ENCODE results near the gene HYAL1. TPM values are rescaled to one million over a fixed set of nuclear protein-coding genes. Genes with fewer than 3 reads are reported as not detected.

The HYAL1 gene
- total and polyA plus RNA-seq, 3 experiments from 2014 or later, result 0.13 to 0.81 TPM; not detected in 1

DNA sequence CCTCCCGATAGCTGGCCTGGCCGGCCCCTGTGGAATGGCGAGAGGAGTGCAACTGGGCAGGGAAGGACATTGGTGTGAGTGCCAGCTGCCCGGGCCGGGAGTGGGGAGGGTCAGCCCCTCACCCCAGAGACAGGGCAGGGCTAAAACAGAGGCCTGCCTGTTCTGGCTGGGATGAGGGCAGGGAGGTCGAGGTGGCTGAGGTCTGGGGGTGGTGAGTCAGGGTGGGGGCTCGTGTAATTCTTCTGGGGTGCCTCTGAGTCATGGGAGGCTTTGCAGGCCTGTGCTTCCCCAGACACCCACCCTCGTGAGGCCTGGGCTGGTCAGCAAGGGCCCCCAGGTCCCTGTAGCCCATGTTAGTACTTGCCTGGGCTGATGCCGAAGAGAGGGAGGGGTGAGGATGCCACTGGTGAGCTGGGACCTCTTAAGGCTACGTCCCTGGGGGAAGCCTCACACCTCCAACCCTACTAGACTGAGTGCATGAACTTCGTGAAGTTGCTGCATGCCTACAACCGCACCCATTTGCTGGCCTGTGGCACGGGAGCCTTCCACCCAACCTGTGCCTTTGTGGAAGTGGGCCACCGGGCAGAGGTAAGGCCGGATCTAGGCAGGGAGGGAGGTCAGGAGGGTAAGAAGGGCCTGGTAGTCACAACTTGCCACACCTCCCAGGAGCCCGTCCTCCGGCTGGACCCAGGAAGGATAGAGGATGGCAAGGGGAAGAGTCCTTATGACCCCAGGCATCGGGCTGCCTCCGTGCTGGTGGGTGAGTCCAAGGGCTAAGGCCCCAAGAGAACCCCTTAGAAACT, 32.8 kb downstream of the HYAL1 start:
- Mint-ChIP-seq H3K4me3 (no peak overlapping the region), H3K4me1 (peaks cover 19 to 26% (median 20%) of the 10 kb centered on the region in 3 donors), H3K9me3 (no peaks in the 10 kb centered on the region), H3K27ac (no peak overlapping the region), H3K36me3 (no peaks in the 10 kb centered on the region), H3K27me3 (peaks cover 19 to 30% of the 10 kb centered on the region in 2 donors)
- no peaks in the 10 kb centered on the region for H3K36me3 ChIP-seq (ENCODE audit: insufficient read depth, low read length)
- peaks cover 22% of the 10 kb centered on the region for H3K27me3 ChIP-seq (ENCODE audit: insufficient read depth, low read length, poor library complexity, severe bottlenecking)
- ChIA-PET POLR2A (no interaction called here), CTCF (interaction anchor here (0.8 to 7.2 kb wide), 5 partner anchors 10 to 76 kb away, joined by 4 to 86 read pairs (median 16); no protein-coding TSS in a partner anchor)
- no peak overlapping the region for H3K4me3 ChIP-seq (ENCODE audit: low read length)
- peaks cover 25% of the 10 kb centered on the region for H3K4me1 ChIP-seq (ENCODE audit: insufficient read depth, low read length)
- no peak for DNase-seq
- no peaks in the 10 kb centered on the region for H3K9me3 ChIP-seq (ENCODE audit: low read length)
- no peak overlapping the region for H3K27ac ChIP-seq (ENCODE audit: low read depth, low read length)

DNA sequence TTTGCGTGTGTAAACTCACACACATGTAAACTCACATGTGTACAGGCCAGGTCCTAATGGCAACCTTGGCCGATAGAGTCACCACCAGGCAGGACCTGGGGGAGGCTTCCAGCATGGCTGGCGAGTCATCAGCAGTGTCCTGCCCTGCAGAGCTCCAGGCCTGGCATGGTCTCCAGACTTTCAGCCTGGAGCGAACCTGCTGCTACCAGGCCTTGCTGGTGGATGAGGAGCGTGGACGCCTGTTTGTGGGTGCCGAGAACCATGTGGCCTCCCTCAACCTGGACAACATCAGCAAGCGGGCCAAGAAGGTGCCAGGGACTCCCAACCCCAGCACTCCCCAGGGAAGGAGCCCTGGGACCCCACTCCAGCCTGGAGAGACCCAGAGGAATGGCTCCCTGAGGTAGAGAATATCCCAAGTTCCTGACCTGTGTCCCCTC, 33.4 kb downstream of the HYAL1 start:
- no peak overlapping the region for H3K4me3 Mint-ChIP-seq
- no peaks in the 10 kb centered on the region for H3K9me3 Mint-ChIP-seq
- peaks cover 13 to 24% of the 10 kb centered on the region in 2 donors for H3K27me3 Mint-ChIP-seq
- Histone ChIP-seq H3K27ac (ENCODE audit: low read depth, low read length) (no peak overlapping the region), H3K4me1 (ENCODE audit: insufficient read depth, low read length) (peaks cover 18% of the 10 kb centered on the region), H3K9me3 (ENCODE audit: low read length) (no peaks in the 10 kb centered on the region), H3K4me3 (ENCODE audit: low read length) (no peak overlapping the region), H3K27me3 (ENCODE audit: insufficient read depth, low read length, poor library complexity, severe bottlenecking) (peaks cover 20% of the 10 kb centered on the region), H3K36me3 (ENCODE audit: insufficient read depth, low read length) (no peaks in the 10 kb centered on the region)
- H3K36me3 Mint-ChIP-seq, result no peaks in the 10 kb centered on the region
- ChIA-PET CTCF (interaction anchor here (2.7 to 7.2 kb wide), 2 partner anchors 44 to 76 kb away, joined by 22 to 86 read pairs; no protein-coding TSS in a partner anchor), POLR2A (no interaction called here)
- DNase-seq, result no peak
- H3K4me1 Mint-ChIP-seq, result peaks cover 14 to 20% (median 16%) of the 10 kb centered on the region in 3 donors
- no peak overlapping the region for H3K27ac Mint-ChIP-seq

DNA sequence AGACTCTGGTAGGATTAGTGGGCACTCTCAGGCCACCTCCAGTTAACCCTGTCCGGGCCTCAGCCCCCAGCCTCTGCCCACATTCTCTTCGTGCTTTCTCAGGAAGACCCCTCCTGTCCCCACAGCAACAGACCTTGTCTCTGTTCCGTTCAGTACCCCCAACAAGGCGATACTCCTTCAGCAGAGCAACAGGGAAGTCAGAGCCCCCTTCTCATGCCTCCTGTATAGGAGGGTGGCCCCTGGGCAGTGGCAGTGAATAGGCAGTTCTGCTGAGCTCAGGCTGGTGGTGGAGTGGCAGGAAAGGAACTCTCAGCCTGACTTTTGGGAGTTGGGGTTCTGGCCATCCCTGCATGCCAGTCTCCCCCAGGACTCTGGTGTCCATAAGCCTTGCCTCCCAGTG, 33.9 kb downstream of the HYAL1 start:
- Histone ChIP-seq H3K27ac (ENCODE audit: low read depth, low read length) (no peak overlapping the region), H3K4me3 (ENCODE audit: low read length) (no peak overlapping the region), H3K27me3 (ENCODE audit: insufficient read depth, low read length, poor library complexity, severe bottlenecking) (peaks cover 14% of the 10 kb centered on the region), H3K4me1 (ENCODE audit: insufficient read depth, low read length) (peaks cover 13% of the 10 kb centered on the region), H3K9me3 (ENCODE audit: low read length) (no peaks in the 10 kb centered on the region), H3K36me3 (ENCODE audit: insufficient read depth, low read length) (no peaks in the 10 kb centered on the region)
- Mint-ChIP-seq H3K36me3 (no peaks in the 10 kb centered on the region), H3K27ac (no peak overlapping the region), H3K4me1 (peaks cover 10 to 15% (median 13%) of the 10 kb centered on the region in 3 donors), H3K4me3 (no peak overlapping the region), H3K9me3 (no peaks in the 10 kb centered on the region), H3K27me3 (peaks cover 9 to 19% of the 10 kb centered on the region in 2 donors)
- POLR2A ChIA-PET, result no interaction called here
- CTCF ChIA-PET, result interaction anchor here (7.2 kb wide), 1 partner anchor 75 kb away, joined by 86 read pairs; no protein-coding TSS in a partner anchor
- no peak for DNase-seq

DNA sequence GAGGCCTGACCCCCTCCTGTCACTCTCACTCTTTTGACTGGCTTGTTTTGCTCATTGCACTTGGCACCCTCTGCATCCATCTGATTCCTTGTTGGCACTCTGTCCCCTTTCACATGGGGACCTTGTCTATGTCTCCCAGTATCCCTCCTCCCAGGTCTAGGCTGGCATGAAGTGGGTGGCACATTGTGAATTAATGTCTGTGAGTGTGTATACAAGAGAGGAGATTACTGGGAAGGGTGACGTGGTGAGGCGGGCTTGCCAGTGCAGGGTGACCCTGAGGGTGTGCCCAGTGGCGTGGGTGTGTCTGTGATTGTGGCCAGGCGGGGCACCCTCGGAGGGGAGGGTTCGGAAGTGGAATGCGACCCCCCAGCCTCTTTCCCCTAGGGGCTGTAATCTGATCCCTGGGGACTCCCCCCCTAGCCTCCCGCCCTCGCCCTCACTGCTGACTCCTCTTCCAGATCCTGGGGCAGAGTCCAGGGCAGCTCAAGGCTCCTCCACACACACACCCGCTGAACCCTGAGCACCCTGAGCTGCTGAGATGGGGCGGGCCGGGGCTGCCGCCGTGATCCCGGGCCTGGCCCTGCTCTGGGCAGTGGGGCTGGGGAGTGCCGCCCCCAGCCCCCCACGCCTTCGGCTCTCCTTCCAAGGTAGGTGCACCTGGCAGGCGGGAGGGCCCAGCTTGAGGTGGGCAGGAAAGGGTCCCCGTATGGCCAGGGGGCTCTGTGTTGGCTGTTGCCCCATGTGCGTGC, 34.5 kb downstream of the HYAL1 start, which contains the start of gene SEMA3B:
Gene SEMA3B, plus strand, starts transcription at position 445 of the 749 bp plus-strand sequence. Its CDS starts 94 bp downstream, at position 539.
- H3K4me3 ChIP-seq (ENCODE audit: low read length), result no peak within 1 kb of the TSS
- H3K9me3 ChIP-seq (ENCODE audit: low read length), result no peaks in the 10 kb centered on the region
- peaks cover 7% of the 10 kb centered on the region for H3K4me1 ChIP-seq (ENCODE audit: insufficient read depth, low read length)
- ChIA-PET POLR2A (no interaction called here), CTCF (interaction anchor here (1.2 to 1.5 kb wide), 2 partner anchors 9 to 77 kb away, joined by 4 to 6 read pairs; partner anchors contain the start of gene GNAT1)
- H3K36me3 ChIP-seq (ENCODE audit: insufficient read depth, low read length), result no peaks in the 10 kb centered on the region
- no peak within 1 kb of the TSS for H3K27ac ChIP-seq (ENCODE audit: low read depth, low read length)
- no peaks in the 10 kb centered on the region for H3K36me3 Mint-ChIP-seq
- DNase-seq, result no peak
- no peak within 1 kb of the TSS for H3K4me3 Mint-ChIP-seq
- H3K9me3 Mint-ChIP-seq, result no peaks in the 10 kb centered on the region
- peaks cover 9% of the 10 kb centered on the region for H3K27me3 ChIP-seq (ENCODE audit: insufficient read depth, low read length, poor library complexity, severe bottlenecking)
- H3K27ac Mint-ChIP-seq, result peak within 1 kb of the TSS in 1 of 8 donors; percentile 75
- peaks cover 5 to 9% (median 8%) of the 10 kb centered on the region in 3 donors for H3K4me1 Mint-ChIP-seq
- peaks cover 4 to 13% of the 10 kb centered on the region in 2 donors for H3K27me3 Mint-ChIP-seq

DNA sequence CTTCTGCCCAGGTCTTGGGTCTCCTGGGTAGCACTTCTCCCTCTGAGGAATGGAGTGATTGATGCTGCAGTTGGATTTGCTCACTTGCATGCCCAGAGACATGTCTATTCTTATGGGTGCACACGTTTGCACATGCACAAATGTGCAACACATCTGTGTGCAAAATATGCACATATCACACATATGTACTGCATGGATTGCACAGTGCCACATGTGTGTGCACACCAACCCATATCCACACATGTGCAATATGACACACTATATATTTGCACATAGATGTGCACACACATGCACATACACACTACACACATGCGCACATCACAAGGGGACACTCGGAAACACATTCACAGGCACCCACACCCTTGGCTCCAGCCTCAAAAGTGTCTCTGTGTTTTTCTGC, 35.1 kb downstream of the HYAL1 start:
- Histone ChIP-seq H3K36me3 (ENCODE audit: insufficient read depth, low read length) (no peaks in the 10 kb centered on the region), H3K4me1 (ENCODE audit: insufficient read depth, low read length) (peaks cover 4% of the 10 kb centered on the region), H3K27ac (ENCODE audit: low read depth, low read length) (no peak overlapping the region), H3K27me3 (ENCODE audit: insufficient read depth, low read length, poor library complexity, severe bottlenecking) (peaks cover 4% of the 10 kb centered on the region), H3K9me3 (ENCODE audit: low read length) (no peaks in the 10 kb centered on the region), H3K4me3 (ENCODE audit: low read length) (no peak overlapping the region)
- peaks cover 4 to 11% of the 10 kb centered on the region in 2 donors for H3K27me3 Mint-ChIP-seq
- no peaks in the 10 kb centered on the region for H3K36me3 Mint-ChIP-seq
- no peak for DNase-seq
- H3K27ac Mint-ChIP-seq, result no peak overlapping the region
- ChIA-PET POLR2A (no interaction called here), CTCF (interaction anchor here (1.2 to 2.4 kb wide), 3 partner anchors 9 to 76 kb away, joined by 4 to 12 read pairs (median 6); partner anchors contain the start of gene GNAT1)
- H3K4me1 Mint-ChIP-seq, result peaks cover 5 to 8% (median 6%) of the 10 kb centered on the region in 3 donors
- H3K9me3 Mint-ChIP-seq, result no peaks in the 10 kb centered on the region
- H3K4me3 Mint-ChIP-seq, result no peak overlapping the region

DNA sequence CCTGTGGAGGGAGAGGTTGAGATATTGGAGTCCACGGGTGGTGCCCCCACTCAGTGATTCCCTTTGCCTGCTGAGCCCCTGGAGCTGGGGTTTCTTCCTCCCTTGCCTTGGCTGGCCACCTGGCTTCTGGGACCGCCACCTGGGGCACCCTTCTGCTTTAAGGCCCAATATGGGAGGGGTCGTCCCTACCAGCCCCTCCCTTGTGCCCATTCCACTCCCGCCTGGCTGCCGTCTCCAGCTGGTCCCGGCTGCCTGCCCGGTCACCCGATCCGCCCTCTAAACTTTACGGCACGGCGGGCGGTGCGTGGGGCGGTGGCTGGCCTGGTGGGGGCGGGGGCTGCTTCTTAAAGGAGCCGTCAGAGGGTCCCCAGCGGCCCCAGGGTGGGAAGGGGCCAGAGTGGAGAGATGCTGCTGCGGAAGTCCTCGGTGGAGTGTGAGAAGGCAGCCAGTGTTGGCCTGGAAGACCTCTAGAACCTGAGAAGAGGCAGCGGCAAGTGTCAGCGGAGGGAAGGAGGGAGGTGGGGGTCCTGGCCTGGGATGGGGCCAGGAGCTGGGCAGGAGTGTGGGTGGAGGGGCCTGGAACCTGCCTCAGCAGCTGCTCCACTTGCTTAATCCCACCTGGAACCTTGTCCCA, 36.0 kb downstream of the HYAL1 start:
- Mint-ChIP-seq H3K4me1 (peaks cover 0 to 3% (median 0%) of the 10 kb centered on the region in 3 donors), H3K27ac (no peak overlapping the region), H3K27me3 (peaks cover 0 to 7% of the 10 kb centered on the region in 2 donors), H3K4me3 (no peak overlapping the region), H3K36me3 (no peaks in the 10 kb centered on the region), H3K9me3 (no peaks in the 10 kb centered on the region)
- no peaks in the 10 kb centered on the region for H3K36me3 ChIP-seq (ENCODE audit: insufficient read depth, low read length)
- CTCF ChIA-PET, result interaction anchor here (1.0 to 2.4 kb wide), 5 partner anchors 8 to 75 kb away, joined by 3 to 12 read pairs (median 6); partner anchors contain the start of gene GNAT1
- no peaks in the 10 kb centered on the region for H3K4me1 ChIP-seq (ENCODE audit: insufficient read depth, low read length)
- no peaks in the 10 kb centered on the region for H3K9me3 ChIP-seq (ENCODE audit: low read length)
- POLR2A ChIA-PET, result no interaction called here
- no peak overlapping the region for H3K4me3 ChIP-seq (ENCODE audit: low read length)
- no peaks in the 10 kb centered on the region for H3K27me3 ChIP-seq (ENCODE audit: insufficient read depth, low read length, poor library complexity, severe bottlenecking)
- H3K27ac ChIP-seq (ENCODE audit: low read depth, low read length), result no peak overlapping the region
- no peak for DNase-seq

DNA sequence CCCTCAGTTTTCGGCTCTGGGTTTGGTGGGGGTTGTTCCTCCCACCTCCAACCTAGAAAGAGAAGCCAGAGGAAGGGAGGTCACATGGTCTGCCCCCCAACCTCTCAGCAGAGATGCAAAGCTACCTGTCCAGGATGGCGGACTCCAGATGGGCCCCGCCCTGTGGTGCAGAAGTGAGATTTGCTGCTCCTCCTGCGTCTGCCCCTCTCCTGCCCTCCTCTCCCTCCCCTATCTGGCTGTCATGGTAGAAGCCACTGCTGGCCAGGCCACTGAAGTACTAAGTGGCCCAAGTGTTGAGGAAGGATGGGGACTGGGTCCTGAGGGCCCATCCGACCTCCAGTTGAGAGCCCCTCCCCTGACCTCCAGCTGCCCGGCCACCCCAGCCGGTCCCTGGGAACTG, 36.5 kb downstream of the HYAL1 start:
- Histone ChIP-seq H3K9me3 (ENCODE audit: low read length) (no peaks in the 10 kb centered on the region), H3K27ac (ENCODE audit: low read depth, low read length) (no peak overlapping the region), H3K4me1 (ENCODE audit: insufficient read depth, low read length) (no peaks in the 10 kb centered on the region), H3K4me3 (ENCODE audit: low read length) (no peak overlapping the region), H3K27me3 (ENCODE audit: insufficient read depth, low read length, poor library complexity, severe bottlenecking) (no peaks in the 10 kb centered on the region), H3K36me3 (ENCODE audit: insufficient read depth, low read length) (no peaks in the 10 kb centered on the region)
- ChIA-PET CTCF (interaction anchor here (0.7 to 2.4 kb wide), 5 partner anchors 9 to 75 kb away, joined by 3 to 12 read pairs (median 6); partner anchors contain the start of gene GNAT1), POLR2A (no interaction called here)
- H3K9me3 Mint-ChIP-seq, result no peaks in the 10 kb centered on the region
- H3K4me3 Mint-ChIP-seq, result no peak overlapping the region
- peaks cover 0 to 3% (median 0%) of the 10 kb centered on the region in 3 donors for H3K4me1 Mint-ChIP-seq
- no peak overlapping the region for H3K27ac Mint-ChIP-seq
- H3K36me3 Mint-ChIP-seq, result no peaks in the 10 kb centered on the region
- peaks cover 0 to 7% of the 10 kb centered on the region in 2 donors for H3K27me3 Mint-ChIP-seq
- no peak for DNase-seq

All from CD8-positive, alpha-beta memory T cell (primary cell).